Activated CD4-positive, alpha-beta memory T cell treated with anti-CD3 and anti-CD28 coated beads for 36 hours (primary cell): ENCODE results near the gene RAB3GAP2. TPM values are rescaled to one million over a fixed set of nuclear protein-coding genes. Genes with fewer than 3 reads are reported as not detected.
A peak's percentile ranks its signal among the peaks of the same experiment; 100 is the strongest.
"Not testable (repeated sequence)": the region's sequence is repeated elsewhere in the genome, so short reads cannot be mapped to it uniquely, and the experiment has no call there.

Source experiments
- CTCF ChIA-PET: fragments of 350-600 bp; sonication (Branson Sonifier 250); formaldehyde crosslinking; loops from one replicate; lab custom pipeline; 2021; ENCODE audit warnings: antibody characterized with exemption, inconsistent platforms; lab: Charles Lee
- POLR2A ChIA-PET: fragments of 350-600 bp; sonication (Branson Sonifier 250); formaldehyde crosslinking; loops from one replicate; lab custom pipeline; 2021; ENCODE audit warnings: antibody characterized with exemption; lab: Charles Lee
- DNase-seq: peaks from one replicate; pipeline ENCODE4 v3.0.0-alpha.2; 2020
- H3K27ac Mint-ChIP-seq: one replicate; pipeline ENCODE4 v1.8.0; 2021; ENCODE audit warnings: mixed read lengths
- H3K27me3 Mint-ChIP-seq: one replicate; pipeline ENCODE4 v1.8.0; 2021; ENCODE audit warnings: mixed read lengths
- H3K36me3 Mint-ChIP-seq: one replicate; pipeline ENCODE4 v1.8.0; 2021; ENCODE audit warnings: mixed read lengths
- H3K4me1 Mint-ChIP-seq: one replicate; pipeline ENCODE4 v1.8.0; 2021; ENCODE audit warnings: low read depth, mixed read lengths
- H3K4me3 Mint-ChIP-seq: one replicate; pipeline ENCODE4 v1.8.0; 2021; ENCODE audit warnings: mild to moderate bottlenecking, mixed read lengths
- H3K9me3 Mint-ChIP-seq: one replicate; pipeline ENCODE4 v1.8.0; 2021; ENCODE audit warnings: mixed read lengths
- intact Hi-C: fragments of 100-400 bp; cut with micrococcal nuclease; formaldehyde crosslinking; loops from one replicate; pipeline ENCODE4 v1.15.1; 2023
- total RNA-seq, 2 experiments: library from RNA; stranded (reverse); gene quantifications; one replicate each; pipeline ENCODE4 v1.2.3, GENCODE V29; 2021

The RAB3GAP2 gene
- total RNA-seq, 2 experiments from 2014 or later, result 46.1 to 46.5 TPM

- H3K36me3 Mint-ChIP-seq, result no peaks in the 10 kb centered on the region
- H3K4me3 Mint-ChIP-seq, result no peak overlapping the region
- ChIA-PET CTCF (interaction anchor here (1.1 kb wide), 1 partner anchor 12 kb away, joined by 3 read pairs; no protein-coding TSS in a partner anchor), POLR2A (no interaction called here)
- no peaks in the 10 kb centered on the region for H3K9me3 Mint-ChIP-seq
- no peaks in the 10 kb centered on the region for H3K4me1 Mint-ChIP-seq
- no peak for DNase-seq
- no peak overlapping the region for H3K27ac Mint-ChIP-seq
- H3K27me3 Mint-ChIP-seq, result no peaks in the 10 kb centered on the region
- intact Hi-C loops, result loop anchor here (5.0 kb wide), 1 partner anchor 449 kb away; no protein-coding TSS in a partner anchor
These were observed 11.4 kb upstream of the RAB3GAP2 start for GRCh38 chr1:220283625-220284024.

GRCh38 chr1:220281159-220281574 lies 8.9 kb upstream of the RAB3GAP2 start:
- Mint-ChIP-seq H3K36me3 (no peaks in the 10 kb centered on the region), H3K4me3 (no peak overlapping the region), H3K27me3 (peaks cover 3% of the 10 kb centered on the region), H3K9me3 (no peaks in the 10 kb centered on the region), H3K27ac (no peak overlapping the region), H3K4me1 (no peaks in the 10 kb centered on the region)
- POLR2A ChIA-PET, result no interaction called here
- intact Hi-C loops, result loop anchor here (5.0 kb wide), 1 partner anchor 451 kb away; no protein-coding TSS in a partner anchor
- CTCF ChIA-PET, result interaction anchor here (0.8 to 2.1 kb wide), 5 partner anchors 9 to 453 kb away, joined by 3 to 9 read pairs (median 4); no protein-coding TSS in a partner anchor
- DNase-seq, result no peak

GRCh38 chr1:220280249-220280648 lies 8.0 kb upstream of the RAB3GAP2 start:
- Mint-ChIP-seq H3K27ac (no peak overlapping the region), H3K9me3 (no peaks in the 10 kb centered on the region), H3K4me1 (no peaks in the 10 kb centered on the region), H3K27me3 (peaks cover 3% of the 10 kb centered on the region), H3K36me3 (no peaks in the 10 kb centered on the region), H3K4me3 (no peak overlapping the region)
- intact Hi-C loops, result loop anchor here (5.0 kb wide), 1 partner anchor 452 kb away; no protein-coding TSS in a partner anchor
- DNase-seq, result no peak
- ChIA-PET POLR2A (no interaction called here), CTCF (interaction anchor here (0.8 to 2.1 kb wide), 4 partner anchors 9 to 454 kb away, joined by 3 to 8 read pairs (median 5); no protein-coding TSS in a partner anchor)

- peaks cover 3% of the 10 kb centered on the region for H3K27me3 Mint-ChIP-seq
- no peak overlapping the region for H3K4me3 Mint-ChIP-seq
- ChIA-PET CTCF (interaction anchor here (1.1 to 1.9 kb wide), 3 partner anchors 7 to 18 kb away, joined by 3 to 8 read pairs (median 6); no protein-coding TSS in a partner anchor), POLR2A (no interaction called here)
- H3K4me1 Mint-ChIP-seq, result no peaks in the 10 kb centered on the region
- no peak overlapping the region for H3K27ac Mint-ChIP-seq
- intact Hi-C loops, result loop anchor here (10.0 kb wide), 1 partner anchor 1994 kb away; the partner anchor contains the start of gene RRP15
- no peak for DNase-seq
- H3K9me3 Mint-ChIP-seq, result no peaks in the 10 kb centered on the region
- H3K36me3 Mint-ChIP-seq, result no peaks in the 10 kb centered on the region
These were observed 6.7 kb upstream of the RAB3GAP2 start for GRCh38 chr1:220278991-220279390.

GRCh38 chr1:220275430-220275829 lies 3.2 kb upstream of the RAB3GAP2 start:
- POLR2A ChIA-PET, result no interaction called here
- DNase-seq, result no peak
- no peaks in the 10 kb centered on the region for H3K9me3 Mint-ChIP-seq
- peaks cover 3% of the 10 kb centered on the region for H3K27me3 Mint-ChIP-seq
- H3K36me3 Mint-ChIP-seq, result no peaks in the 10 kb centered on the region
- H3K27ac Mint-ChIP-seq, result no peak overlapping the region
- no peak overlapping the region for H3K4me3 Mint-ChIP-seq
- CTCF ChIA-PET, result no interaction called here
- H3K4me1 Mint-ChIP-seq, result peaks cover 3% of the 10 kb centered on the region
- intact Hi-C loops, result loop anchor here (10.0 kb wide), 1 partner anchor 1991 kb away; the partner anchor contains the start of gene RRP15

GRCh38 chr1:220274251-220274855 lies 2.1 kb upstream of the RAB3GAP2 start:
- H3K27me3 Mint-ChIP-seq, result peaks cover 3% of the 10 kb centered on the region
- CTCF ChIA-PET, result no interaction called here
- intact Hi-C loops, result loop anchor here (5.0 to 10.0 kb wide), 2 partner anchors 418 to 1990 kb away; partner anchors contain the start of genes C1orf115 and RRP15
- H3K27ac Mint-ChIP-seq, result no peak overlapping the region
- DNase-seq, result no peak
- H3K4me1 Mint-ChIP-seq, result peaks cover 3% of the 10 kb centered on the region
- POLR2A ChIA-PET, result interaction anchor here (1.0 kb wide), 1 partner anchor 10 kb away, joined by 3 read pairs; no protein-coding TSS in a partner anchor
- H3K4me3 Mint-ChIP-seq, result no peak overlapping the region
- no peaks in the 10 kb centered on the region for H3K36me3 Mint-ChIP-seq
- no peaks in the 10 kb centered on the region for H3K9me3 Mint-ChIP-seq

GRCh38 chr1:220272841-220273090 lies 513 bp upstream of the RAB3GAP2 start:
- Mint-ChIP-seq H3K27me3 (peaks cover 3% of the 10 kb centered on the region), H3K4me3 (no peak overlapping the region), H3K27ac (peak overlapping the region; percentile 86), H3K9me3 (no peaks in the 10 kb centered on the region), H3K36me3 (peaks cover 8% of the 10 kb centered on the region), H3K4me1 (peaks cover 12% of the 10 kb centered on the region)
- ChIA-PET CTCF (no interaction called here), POLR2A (interaction anchor here (1.0 kb wide), 1 partner anchor 54 kb away, joined by 4 read pairs; no protein-coding TSS in a partner anchor)
- no peak for DNase-seq
- intact Hi-C loops, result loop anchor here (1.0 to 10.0 kb wide), 6 partner anchors 32 to 1988 kb away; partner anchors contain the start of genes BPNT1, C1orf115, EPRS1 and RRP15

- ChIA-PET CTCF (interaction anchor here (1.2 kb wide), 1 partner anchor 8 kb away, joined by 6 read pairs; no protein-coding TSS in a partner anchor), POLR2A (interaction anchor here (0.9 to 1.0 kb wide), 2 partner anchors 31 to 53 kb away, joined by 3 to 4 read pairs; no protein-coding TSS in a partner anchor)
- Mint-ChIP-seq H3K27me3 (peaks cover 3% of the 10 kb centered on the region), H3K36me3 (peaks cover 19% of the 10 kb centered on the region), H3K4me1 (peaks cover 22% of the 10 kb centered on the region), H3K4me3 (no peak overlapping the region), H3K9me3 (no peaks in the 10 kb centered on the region), H3K27ac (no peak overlapping the region)
- DNase-seq, result peak; percentile 16
- intact Hi-C loops, result loop anchor here (1.0 to 10.0 kb wide), 6 partner anchors 31 to 1987 kb away; partner anchors contain the start of genes BPNT1, C1orf115, EPRS1 and RRP15
These were observed 577 bp downstream of the RAB3GAP2 start for GRCh38 chr1:220271706-220272046.

- ChIA-PET POLR2A (no interaction called here), CTCF (no interaction called here)
- intact Hi-C loops, result no loop called here
- H3K36me3 Mint-ChIP-seq, result peaks cover 30% of the 10 kb centered on the region
- no peak overlapping the region for H3K4me3 Mint-ChIP-seq
- H3K27me3 Mint-ChIP-seq, result no peaks in the 10 kb centered on the region
- no peak overlapping the region for H3K27ac Mint-ChIP-seq
- DNase-seq, result no peak
- H3K9me3 Mint-ChIP-seq, result peaks cover 2% of the 10 kb centered on the region
- H3K4me1 Mint-ChIP-seq, result peaks cover 29% of the 10 kb centered on the region
These were observed 3.2 kb downstream of the RAB3GAP2 start for GRCh38 chr1:220269036-220269435.

- CTCF ChIA-PET, result no interaction called here
- no peak for DNase-seq
- H3K27me3 Mint-ChIP-seq, result no peaks in the 10 kb centered on the region
- H3K4me1 Mint-ChIP-seq, result peaks cover 26% of the 10 kb centered on the region
- no peak overlapping the region for H3K27ac Mint-ChIP-seq
- POLR2A ChIA-PET, result no interaction called here
- H3K9me3 Mint-ChIP-seq, result peaks cover 7% of the 10 kb centered on the region
- intact Hi-C loops, result no loop called here
- peaks cover 37% of the 10 kb centered on the region for H3K36me3 Mint-ChIP-seq
- no peak overlapping the region for H3K4me3 Mint-ChIP-seq
These were observed 4.6 kb downstream of the RAB3GAP2 start for GRCh38 chr1:220267630-220268029.

- Mint-ChIP-seq H3K36me3 (peaks cover 67% of the 10 kb centered on the region), H3K9me3 (peaks cover 37% of the 10 kb centered on the region), H3K4me1 (peaks cover 45% of the 10 kb centered on the region)
- CTCF ChIA-PET, H3K27ac Mint-ChIP-seq, H3K27me3 Mint-ChIP-seq, DNase-seq, intact Hi-C loops, H3K4me3 Mint-ChIP-seq, POLR2A ChIA-PET: not testable (repeated sequence)
These were observed 12.0 kb downstream of the RAB3GAP2 start for GRCh38 chr1:220260228-220260627.

- H3K27me3 Mint-ChIP-seq, DNase-seq, H3K27ac Mint-ChIP-seq, POLR2A ChIA-PET, CTCF ChIA-PET, H3K4me3 Mint-ChIP-seq: not testable (repeated sequence)
- Mint-ChIP-seq H3K9me3 (peaks cover 37% of the 10 kb centered on the region), H3K36me3 (peaks cover 70% of the 10 kb centered on the region), H3K4me1 (peaks cover 46% of the 10 kb centered on the region)
- intact Hi-C loops, result loop anchor here (2.0 kb wide), 1 partner anchor 19 kb away; no protein-coding TSS in a partner anchor
These were observed 12.5 kb downstream of the RAB3GAP2 start for GRCh38 chr1:220259756-220260155.
